Measurements from ENCODE around the gene CDKAL1.

- TF ChIP-seq POLR2AphosphoS5 (IDR thresholded peaks at IDR 0.05; ENCODE audit: low read depth, low read length): no peak
- TF ChIP-seq SUZ12 (IDR thresholded peaks at IDR 0.05; ENCODE audit: low read length): no peak
- no peak for TF ChIP-seq CTCF (IDR thresholded peaks at IDR 0.05; ENCODE audit: control extremely low read depth in 1 of 3, insufficient read depth in 1 of 3, low read depth in 1 of 3, low read length in 3 of 3)
- TF ChIP-seq SIN3A (conservative IDR thresholded peaks at IDR 0.05 in 1 of 2, IDR thresholded peaks at IDR 0.05 in 1 of 2; ENCODE audit: low read depth in 1 of 2, low read length in 2 of 2): no peak
- TF ChIP-seq FOSL1 (IDR thresholded peaks at IDR 0.05; ENCODE audit: insufficient read depth, low read depth, low read length): no peak
- no peak for TF ChIP-seq E2F6 (IDR thresholded peaks at IDR 0.05)
- TF ChIP-seq CHD2 (IDR thresholded peaks at IDR 0.05; ENCODE audit: low read length): no peak
- TF ChIP-seq CEBPB (IDR thresholded peaks at IDR 0.05; ENCODE audit: low read depth, low read length): no peak
- TF ChIP-seq EGR1 (IDR thresholded peaks at IDR 0.05; ENCODE audit: borderline replicate concordance, low read depth, low read length): no peak
- no peak for TF ChIP-seq RAD21 (IDR thresholded peaks at IDR 0.05 in 1 of 2, conservative IDR thresholded peaks at IDR 0.05 in 1 of 2; ENCODE audit: low read depth in 2 of 2, low read length in 2 of 2)
- TF ChIP-seq JUN (IDR thresholded peaks at IDR 0.05; ENCODE audit: low read depth, low read length): no peak
- TF ChIP-seq, protein P1, sequence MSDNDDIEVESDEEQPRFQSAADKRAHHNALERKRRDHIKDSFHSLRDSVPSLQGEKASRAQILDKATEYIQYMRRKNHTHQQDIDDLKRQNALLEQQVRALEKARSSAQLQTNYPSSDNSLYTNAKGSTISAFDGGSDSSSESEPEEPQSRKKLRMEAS (IDR thresholded peaks at IDR 0.05): no peak
- no peak for TF ChIP-seq POLR2A (IDR thresholded peaks at IDR 0.05; ENCODE audit: control extremely low read depth in 1 of 2, low read depth in 2 of 2, low read length in 2 of 2)
These were observed 236.5 kb downstream of the CDKAL1 start for GRCh38 chr6:20770773-20771172.

Measured in H1 (cell line).